Activated T-helper 1 cell treated with anti-CD3 and anti-CD28 coated beads, Interleukin-2, amount 50 U/mL, for 16 hours (primary cell): ENCODE data around the gene DCAF15.
"Not testable (repeated sequence)": the region's sequence is repeated elsewhere in the genome, so short reads cannot be mapped to it uniquely, and the experiment has no call there.

Source experiments
- DNase-seq, 2 donors: peaks; one replicate each; pipeline ENCODE4 v3.0.0-alpha.2; 2020; ENCODE audit warnings: low read depth in 1 of 2, low spot score in 1 of 2

Gene DCAF15

DNA sequence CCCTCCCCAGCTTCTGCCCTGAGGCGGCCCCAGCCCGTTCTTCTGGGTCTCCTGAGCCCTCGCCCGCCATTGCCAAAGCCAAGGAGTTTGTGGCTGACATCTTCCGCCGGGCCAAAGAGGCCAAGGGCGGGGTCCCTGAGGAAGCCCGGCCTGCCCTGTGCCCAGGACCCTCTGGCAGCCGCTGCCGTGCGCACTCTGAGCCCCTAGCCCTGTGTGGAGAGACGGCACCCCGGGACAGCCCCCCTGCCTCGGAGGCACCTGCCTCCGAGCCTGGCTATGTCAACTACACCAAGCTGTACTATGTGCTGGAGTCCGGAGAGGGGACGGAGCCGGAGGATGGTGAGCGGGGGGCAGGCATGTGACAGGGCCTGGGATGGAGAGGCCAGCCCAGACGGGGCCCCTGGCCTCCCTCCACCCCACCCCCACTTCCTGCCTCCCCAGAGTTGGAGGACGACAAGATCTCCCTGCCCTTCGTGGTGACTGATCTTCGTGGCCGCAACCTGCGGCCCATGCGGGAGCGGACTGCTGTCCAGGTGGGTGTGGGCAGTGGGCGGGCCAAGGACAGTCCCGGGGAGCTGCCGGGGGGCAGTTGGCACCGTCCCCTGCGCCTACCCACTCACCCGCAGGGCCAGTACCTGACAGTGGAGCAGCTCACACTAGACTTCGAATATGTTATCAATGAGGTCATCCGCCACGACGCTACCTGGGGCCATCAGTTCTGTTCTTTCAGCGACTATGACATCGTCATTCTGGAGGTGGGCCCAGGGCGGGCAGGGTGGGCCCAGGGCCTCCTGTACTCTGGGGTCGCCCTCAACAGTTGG lies 7.0 kb downstream of the DCAF15 start:
- DNase-seq: no peak

GRCh38 chr19:13959962-13960862 lies 7.9 kb downstream of the DCAF15 start:
- no peak for DNase-seq

DNA sequence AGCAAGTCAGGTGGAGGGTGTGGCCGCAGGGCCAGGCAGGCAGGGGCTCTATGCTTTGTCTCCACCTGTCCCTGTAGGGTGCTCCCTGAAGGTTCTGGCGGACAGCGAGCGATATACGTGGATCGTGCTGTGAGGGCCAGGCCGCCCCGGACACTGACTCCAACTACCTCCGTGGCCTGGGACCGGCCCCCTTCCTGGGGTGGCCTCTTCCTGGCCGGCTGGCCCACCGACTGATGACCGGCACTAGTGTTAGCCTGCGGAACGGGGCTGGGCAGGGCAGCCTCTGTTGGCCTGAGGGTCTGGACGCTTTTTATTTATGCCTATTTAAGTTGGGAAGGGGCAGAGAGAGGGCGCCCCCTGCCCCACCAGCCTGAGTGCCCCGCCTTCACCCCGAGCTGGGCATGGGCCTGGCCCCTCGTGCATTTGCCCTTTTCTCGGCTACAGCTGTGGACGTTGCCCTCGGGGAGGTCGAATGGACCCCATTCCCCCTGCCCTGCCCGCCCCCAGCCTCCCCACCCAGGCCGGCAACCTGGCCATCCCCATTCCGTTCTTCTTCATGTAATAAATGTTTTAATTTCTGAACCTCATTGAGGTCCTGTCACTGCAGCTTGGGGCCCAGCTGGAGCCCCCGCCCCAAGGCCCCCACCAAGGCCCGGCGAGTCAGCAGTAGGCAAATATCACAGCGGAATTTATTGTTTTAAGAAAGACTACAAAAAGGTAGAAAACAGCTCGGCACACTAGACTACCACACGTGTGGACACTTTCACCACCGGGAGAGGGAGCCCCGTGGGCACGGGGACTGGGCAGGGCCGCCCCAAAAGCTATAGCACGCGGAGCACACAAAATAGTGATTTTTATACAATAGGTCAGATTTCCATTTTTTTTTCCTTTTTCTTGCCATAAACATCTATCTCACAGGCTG lies 8.8 kb downstream of the DCAF15 start:
- DNase-seq: no peak

DNA sequence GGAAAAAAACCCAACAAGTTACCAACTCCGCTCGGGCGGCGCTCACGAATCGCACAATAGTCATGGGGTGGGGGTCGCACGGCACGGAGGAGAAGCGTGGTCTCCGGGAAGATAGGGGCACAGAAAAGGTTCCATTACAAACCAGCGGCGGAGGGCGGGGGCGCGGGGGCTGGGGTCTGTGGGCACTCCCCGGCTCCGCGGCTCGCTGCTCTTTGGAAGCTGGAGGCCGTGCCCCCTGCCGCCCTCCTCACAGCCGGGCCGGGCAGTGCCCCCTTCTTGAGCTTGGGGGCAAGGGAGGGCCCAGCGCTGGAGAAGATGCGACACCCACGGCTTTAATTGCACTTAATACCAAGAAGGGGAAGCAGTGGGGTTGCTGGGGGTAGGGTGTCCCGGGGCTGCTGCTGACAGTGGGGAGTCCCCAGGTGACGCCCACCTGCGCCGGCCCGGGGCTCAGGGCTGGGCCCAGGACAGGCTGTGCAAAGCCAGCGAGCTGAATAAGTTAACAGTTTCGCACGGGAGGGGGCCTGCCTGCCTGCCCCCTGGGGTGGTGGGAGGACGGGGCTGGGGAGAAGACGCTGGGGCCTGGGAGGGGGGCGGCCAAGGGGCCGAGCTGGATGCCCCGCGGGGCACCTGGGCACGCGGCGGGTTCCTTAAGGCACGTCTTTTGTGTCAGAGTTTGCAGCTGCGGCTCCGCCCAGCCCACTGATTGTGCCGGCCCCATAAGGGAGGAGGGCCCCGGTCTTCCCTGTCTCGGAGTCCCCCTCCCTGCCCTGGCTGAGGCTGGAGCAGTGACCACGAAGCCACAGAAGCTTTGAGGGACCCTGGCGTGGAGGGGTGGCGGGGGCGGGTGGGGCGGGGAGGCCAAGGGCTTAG lies 9.8 kb downstream of the DCAF15 start:
- DNase-seq: no peak

DNA sequence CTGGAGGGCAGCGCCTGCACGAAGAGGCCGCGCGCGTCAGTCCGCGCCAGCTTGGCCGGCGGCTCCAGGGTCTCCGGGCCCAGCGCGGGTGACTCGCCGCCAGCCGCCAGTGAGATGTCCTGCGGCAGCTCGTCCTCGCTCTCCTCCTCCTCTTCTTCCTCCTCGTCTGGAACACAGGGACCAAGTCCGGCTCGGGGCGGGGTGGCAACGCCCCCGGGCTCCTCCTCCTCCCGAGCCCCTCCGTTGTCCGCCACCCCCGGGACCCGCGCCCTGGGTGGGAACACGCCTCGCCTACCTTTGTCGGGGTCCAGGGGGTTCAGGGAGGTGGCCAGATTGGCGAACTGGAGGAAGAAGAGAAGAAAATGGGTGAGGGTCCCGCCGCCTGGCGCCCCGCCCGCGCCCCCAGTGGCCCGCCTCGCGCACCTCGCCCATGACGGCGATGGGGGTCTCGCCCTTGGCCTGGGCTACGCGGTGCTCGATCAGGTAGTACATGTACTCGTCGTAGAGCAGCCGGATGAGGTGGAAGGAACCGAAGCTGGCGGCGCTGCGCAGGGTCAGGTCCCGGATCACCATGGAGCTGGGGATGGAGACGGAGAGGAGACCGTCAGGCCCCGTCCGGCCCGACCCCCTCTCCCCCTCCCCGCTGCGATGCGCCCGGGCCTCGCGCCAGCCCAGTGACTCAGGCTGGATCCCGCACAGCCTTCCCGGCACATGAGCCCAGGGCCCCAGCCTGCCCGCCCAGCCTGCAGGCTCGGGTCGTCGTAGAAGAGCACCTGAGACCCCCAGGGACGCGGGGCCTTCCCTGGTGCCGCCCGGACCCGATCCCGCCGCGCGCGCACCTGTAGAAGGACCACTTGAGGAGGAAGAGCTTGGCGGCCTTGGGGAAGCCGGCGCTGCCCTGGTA lies 10.6 kb downstream of the DCAF15 start:
- DNase-seq: no peak

DNA sequence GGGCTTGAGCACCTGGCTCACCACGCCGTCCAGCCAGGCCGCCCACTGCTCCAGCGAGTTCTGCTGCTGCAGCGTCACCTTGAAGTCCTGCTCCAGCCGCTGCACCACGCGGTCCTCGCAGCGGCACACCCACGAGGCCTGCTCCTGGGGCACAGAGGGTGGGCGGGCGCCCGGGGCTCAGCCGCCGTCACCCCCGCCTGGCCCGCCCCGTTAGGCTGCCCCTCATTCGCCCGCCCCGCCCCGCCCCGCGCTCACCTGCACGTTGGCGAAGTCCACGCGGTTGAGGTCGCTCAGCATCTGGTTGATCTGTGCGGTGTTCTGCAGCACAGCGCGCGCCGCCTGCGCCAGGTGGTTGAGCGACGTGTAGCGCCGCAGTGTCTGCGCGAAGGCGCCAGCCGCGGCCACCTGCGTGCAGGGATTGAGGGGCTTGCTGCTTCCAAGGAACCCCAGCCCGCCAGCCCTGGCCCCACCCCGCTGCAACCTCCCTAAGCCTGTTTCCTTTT lies 11.3 kb downstream of the DCAF15 start:
- no peak for DNase-seq

DNA sequence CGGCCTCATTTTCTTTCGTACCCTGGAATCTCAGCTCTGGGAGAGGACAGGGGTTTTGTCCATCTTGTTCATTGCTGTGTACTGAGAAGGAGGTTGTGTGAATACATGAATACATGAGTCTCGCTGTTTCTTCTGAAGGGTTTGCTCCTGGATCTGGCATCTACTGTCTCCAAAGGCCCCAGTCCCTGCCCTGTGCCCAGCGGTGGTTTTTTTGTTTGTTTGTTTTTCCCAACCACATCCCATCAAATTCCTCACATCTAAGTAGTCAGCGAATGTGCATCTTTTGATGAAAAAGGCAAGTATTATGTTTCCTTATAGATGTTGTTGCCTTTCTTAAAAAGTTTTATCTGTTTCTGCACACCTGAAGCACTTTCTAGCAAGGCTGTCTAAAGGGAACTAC lies 12.5 kb downstream of the DCAF15 start:
- no peak for DNase-seq

DNA sequence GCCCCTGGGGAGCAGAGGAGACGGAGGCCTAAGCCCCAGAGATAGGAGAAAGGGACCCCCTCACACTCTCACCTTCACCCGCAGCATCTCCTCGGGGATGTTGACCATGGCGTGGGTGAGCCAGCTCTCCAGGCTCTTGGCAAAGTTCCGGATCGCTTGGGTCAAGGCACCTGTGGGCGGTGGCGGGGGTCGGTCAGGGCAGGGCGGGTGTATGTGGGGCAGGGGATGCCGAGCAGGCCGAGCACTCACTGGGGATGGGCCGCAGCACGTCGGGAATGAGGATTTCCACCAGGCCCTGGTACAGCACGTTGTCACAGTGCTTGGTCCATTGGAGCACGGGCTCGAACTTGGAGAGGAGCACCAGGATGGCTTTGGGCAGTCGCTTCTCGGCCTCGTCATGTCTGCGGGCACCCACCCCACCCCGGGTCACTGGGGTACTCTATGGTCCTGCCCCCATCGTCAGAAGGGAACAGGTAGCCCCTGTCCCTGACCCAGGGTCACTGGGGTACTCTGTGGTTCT lies 13.1 kb downstream of the DCAF15 start:
- no peak for DNase-seq

- DNase-seq: no peak
Measured at GRCh38 chr19:13965926-13966683, 13.8 kb downstream of the DCAF15 start.

DNA sequence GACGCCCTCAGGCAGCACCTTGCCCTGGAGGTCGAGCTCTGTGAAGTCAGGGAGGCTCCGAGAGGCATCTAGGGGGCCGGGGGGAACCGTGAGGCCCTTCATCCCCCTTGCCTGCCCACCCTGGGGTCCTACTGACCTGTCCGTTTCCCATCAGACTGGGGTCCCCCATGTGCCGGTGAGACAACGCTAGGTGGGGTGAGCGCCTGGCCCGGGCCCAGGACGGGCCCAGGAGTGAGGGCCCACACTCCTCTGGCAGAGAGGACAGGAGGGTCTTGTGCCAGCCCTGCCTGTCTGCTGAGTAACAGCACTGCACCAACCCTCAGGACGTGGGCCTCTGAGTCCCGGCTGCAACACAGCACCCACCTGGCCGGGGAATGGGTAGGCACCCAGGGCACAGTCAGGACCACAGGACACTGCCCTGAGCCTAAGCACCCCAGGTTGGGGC lies 14.4 kb downstream of the DCAF15 start:
- DNase-seq: no peak

DNA sequence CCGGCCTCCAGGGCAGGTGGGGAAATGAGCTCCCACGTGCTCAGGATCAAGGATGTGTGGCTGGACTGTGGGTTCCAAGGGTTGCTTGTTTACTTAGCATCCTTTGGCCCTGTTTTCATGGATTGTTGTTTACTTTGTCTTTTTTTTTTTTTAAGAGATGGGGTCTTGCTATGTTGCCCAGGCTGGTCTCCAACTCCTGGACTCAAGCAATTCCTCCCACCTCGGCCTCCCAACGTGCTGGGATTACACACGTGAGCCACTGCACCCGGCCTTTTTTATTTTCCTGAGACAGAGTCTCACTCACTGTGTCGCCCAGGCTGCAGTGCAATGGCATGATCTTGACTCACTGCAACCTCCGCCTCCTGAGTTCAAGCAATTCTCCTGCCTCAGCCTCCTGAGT lies 14.9 kb downstream of the DCAF15 start:
- DNase-seq: not testable (repeated sequence)

DNA sequence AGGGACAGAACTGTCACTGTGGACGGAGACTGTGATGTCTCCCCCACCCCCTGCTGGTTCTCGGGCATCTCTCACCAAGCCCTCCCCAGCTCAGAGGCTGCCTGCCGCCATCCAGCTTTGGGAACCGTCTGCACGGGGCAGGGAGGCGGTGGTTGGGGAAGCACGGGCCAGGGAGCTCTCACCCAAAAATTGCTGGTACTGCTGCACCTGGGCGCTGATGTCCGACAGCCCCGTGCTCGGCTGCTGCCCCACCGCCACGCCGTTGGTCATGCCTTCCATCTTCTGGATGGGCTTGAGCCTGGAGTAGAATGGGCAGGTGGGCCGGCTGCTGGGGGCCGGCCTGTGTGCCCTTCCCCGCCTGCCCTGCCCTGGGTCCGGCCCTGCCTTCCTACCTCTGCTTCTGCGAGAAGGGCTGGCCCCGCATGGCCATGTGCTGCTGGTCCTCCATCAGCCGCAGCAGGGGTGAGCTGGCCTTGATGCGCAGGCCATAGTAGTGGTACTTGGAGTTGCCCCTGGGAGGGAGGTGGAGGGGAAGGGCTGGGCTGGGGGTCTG lies 16.1 kb downstream of the DCAF15 start:
- no peak for DNase-seq

DNA sequence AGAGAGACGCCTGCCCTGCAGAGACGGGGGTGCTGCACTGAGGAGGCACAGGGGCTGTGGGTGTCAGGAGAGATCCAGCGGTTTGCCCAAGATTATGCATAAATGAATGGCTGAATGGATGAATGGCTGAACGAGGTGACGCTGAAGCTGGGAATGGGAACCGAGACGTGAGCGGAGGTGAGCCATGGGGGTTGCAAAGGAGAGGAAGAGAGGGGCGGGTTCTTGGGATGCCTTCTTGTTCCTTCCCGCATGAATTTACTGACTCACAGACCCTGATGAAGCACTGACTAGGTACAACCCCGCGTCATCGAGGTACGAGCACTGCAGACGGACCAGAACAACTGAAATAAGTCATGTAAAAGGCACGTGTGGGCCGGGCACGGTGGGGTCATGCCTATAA lies 16.7 kb downstream of the DCAF15 start:
- DNase-seq: no peak

GRCh38 chr19:13969897-13970296 lies 17.6 kb downstream of the DCAF15 start:
- no peak for DNase-seq

- DNase-seq: not testable (repeated sequence)
Measured at GRCh38 chr19:13971868-13972267, 19.6 kb downstream of the DCAF15 start.

DNA sequence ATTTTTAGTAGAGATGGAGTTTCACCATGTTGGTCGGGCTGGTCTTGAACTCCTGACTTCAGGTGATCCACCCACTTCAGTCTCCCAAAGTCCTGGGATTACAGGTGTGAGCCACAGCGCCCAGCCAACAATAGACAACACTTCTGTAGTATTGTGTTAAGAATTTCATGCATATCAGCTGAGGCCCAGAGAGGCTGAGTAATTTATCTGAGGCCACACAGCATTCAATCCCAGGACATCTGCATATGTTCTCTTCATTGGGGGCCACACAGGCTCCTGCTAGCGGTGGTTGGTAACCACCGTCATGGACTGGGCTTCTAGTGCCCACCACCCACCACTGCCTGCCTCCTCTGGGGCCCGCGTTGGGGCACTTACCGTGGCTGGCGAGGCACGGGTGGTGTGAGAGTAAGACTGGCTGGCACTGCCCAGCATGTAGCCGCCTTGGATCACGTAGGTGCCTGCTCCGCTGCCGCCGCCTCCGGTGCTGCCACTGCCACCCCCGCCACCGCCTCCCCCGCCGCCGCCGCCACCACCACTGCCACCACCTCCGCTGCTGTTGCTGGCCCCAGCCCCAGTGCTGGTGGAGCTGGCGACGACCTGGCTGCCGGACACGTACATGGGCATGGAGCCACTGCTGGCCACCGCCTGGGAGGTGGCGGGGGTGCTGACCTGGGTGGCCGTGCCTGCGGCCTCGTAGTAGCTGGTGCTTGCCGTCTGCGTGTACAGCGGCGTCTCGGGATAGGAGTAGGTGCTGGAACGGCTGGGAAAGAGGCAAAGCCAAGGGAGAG lies 20.3 kb downstream of the DCAF15 start:
- no peak for DNase-seq

DNA sequence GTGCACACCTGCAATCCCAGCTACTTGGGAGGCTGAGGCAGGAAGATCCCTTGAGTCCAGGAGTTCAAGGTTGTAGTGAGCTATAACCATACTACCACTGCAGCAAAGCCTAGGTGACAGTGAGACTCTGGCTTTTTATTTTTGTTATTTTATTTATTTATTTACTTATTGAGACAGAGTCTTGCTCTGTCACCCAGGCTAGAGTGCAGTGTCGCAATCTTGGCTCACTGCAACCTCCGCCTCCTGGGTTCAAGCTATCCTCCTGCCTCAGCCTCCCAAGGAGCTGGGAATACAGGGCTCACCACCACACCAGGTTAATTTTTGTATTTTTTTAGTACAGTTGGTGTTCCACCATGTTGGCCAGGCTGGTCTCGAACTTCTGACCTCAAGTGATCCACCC lies 21.2 kb downstream of the DCAF15 start:
- not testable (repeated sequence) for DNase-seq
